GM12801 (cell line): Measurements from ENCODE around the gene SIRT7.

ENCODE experiments used
- CTCF ChIP-seq: IDR thresholded peaks from one replicate; pipeline ENCODE4 v1.5.1; 2011; ENCODE audit warnings: control low read depth; ENCODE audit not compliant: insufficient read length; ENCODE audit errors: extremely low read depth

Gene SIRT7

GRCh38 chr17:81884968-81885367 lies 33.0 kb downstream of the SIRT7 start:
- no peak for TF ChIP-seq CTCF

DNA sequence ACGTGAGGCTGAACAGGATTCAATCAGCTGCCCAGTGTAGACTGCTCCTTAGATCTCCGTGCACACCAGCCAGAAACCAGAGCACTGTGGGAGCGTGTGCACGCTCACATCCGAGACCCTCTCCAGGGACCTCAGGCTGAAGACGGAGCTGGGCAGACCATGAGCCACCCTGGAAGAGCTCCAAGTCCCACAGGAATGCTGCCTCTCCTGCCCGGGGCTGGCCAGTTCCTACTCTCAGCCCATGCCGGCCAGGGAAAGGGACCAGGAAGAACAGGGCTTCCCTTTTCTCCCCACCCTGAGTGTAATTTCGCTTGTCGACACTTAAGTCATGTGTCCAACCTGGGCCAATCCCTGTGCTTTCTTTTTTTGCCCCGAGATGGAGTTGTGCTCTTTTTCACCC lies 33.5 kb downstream of the SIRT7 start:
- TF ChIP-seq CTCF = no peak

GRCh38 chr17:81879121-81879520 lies 38.9 kb downstream of the SIRT7 start:
- TF ChIP-seq CTCF = no peak

DNA sequence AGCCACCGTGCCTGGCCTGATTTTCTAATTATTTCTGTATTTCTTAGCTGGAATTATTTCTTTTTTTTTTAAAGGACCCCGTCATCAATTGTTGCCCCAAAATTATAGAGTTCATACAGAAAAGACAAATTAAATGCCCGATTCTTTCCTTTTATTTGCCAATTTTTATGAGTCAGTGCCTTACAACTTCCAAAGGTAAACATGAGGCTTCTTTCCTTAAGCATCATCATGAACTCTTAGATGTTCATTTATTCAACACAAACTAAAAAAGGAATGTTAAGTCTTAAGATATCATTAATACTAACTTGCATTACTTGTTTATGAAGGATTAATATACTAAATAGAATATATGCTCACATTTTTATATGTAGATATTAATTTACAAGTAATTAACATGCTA lies 39.7 kb downstream of the SIRT7 start:
- no peak for TF ChIP-seq CTCF

DNA sequence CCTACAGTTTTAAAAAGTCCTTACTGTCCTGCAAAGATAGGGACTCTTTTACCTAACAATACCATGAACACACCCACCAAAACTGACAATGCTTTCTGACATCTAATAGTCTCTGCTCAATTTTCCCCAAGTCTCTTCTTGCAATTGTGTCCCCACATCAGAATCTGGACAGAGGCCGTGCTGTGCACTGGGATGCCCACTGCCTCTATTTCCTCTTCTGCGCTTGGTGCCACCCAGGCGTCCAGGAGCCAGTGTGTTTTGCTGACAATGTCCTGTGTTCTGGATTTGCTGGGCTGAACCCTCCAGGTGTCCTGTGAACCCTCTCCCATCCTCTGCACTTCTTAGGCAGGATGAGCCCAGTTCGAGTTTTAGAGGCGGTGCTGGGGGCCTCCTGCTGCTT lies 40.4 kb downstream of the SIRT7 start:
- no peak for TF ChIP-seq CTCF

GRCh38 chr17:81871387-81872230 lies 46.4 kb downstream of the SIRT7 start:
- no peak for TF ChIP-seq CTCF

GRCh38 chr17:81870981-81871386 lies 47.0 kb downstream of the SIRT7 start, which contains the start of gene ARHGDIA:
ARHGDIA (minus strand) TSS chr17:81871337; CDS start chr17:81869930, 1,407 bp downstream.
- TF ChIP-seq CTCF = no peak
